HepG2 (cell line): Measurements from ENCODE around the gene AJM1. TPM values are rescaled to one million over a fixed set of nuclear protein-coding genes. Genes with fewer than 3 reads are reported as not detected.

Experiments
- GPN1 ChIP-seq: sonication (generic); formaldehyde crosslinking; IDR thresholded peaks from 2 replicates; pipeline ENCODE4 v1.5.1; 2020; ENCODE audit warnings: missing genetic modification reagents, borderline replicate concordance
- HNRNPLL ChIP-seq: fragments of 200-400 bp; formaldehyde crosslinking; IDR thresholded peaks from 2 replicates; pipeline ENCODE4 v1.6.1; 2017; ENCODE audit warnings: mild to moderate bottlenecking, low read depth, low read length; ENCODE audit not compliant: poor library complexity, severe bottlenecking
- KLF12 ChIP-seq: sonication (generic); formaldehyde crosslinking; IDR thresholded peaks from 2 replicates; pipeline ENCODE4 v1.4.0; 2020; ENCODE audit warnings: missing genetic modification reagents, borderline replicate concordance
- KMT2B ChIP-seq: IDR thresholded peaks from 2 replicates; pipeline ENCODE4 v1.6.1; 2016; ENCODE audit warnings: missing genetic modification reagents, missing compliant biosample characterization
- MED1 ChIP-seq: sonication (generic); formaldehyde crosslinking; IDR thresholded peaks from 2 replicates; pipeline ENCODE4 v1.4.0; 2020; ENCODE audit warnings: missing genetic modification reagents
- MEIS2 ChIP-seq: sonication (generic); formaldehyde crosslinking; IDR thresholded peaks from 2 replicates; pipeline ENCODE4 v1.9.0; 2021; ENCODE audit warnings: mild to moderate bottlenecking, missing genetic modification reagents
- PLRG1 ChIP-seq: fragments of 450-650 bp; conservative IDR thresholded peaks from 2 replicates; pipeline ENCODE4 v1.6.1; 2016
- THAP11 ChIP-seq: IDR thresholded peaks from 2 replicates; pipeline ENCODE4 v1.6.1; 2016; ENCODE audit warnings: missing biosample characterization, missing genetic modification reagents
- TOPORS ChIP-seq: sonication (generic); formaldehyde crosslinking; IDR thresholded peaks from 2 replicates; pipeline ENCODE4 v1.8.0; 2023; ENCODE audit warnings: mild to moderate bottlenecking, missing genetic modification reagents
- ZBTB43 ChIP-seq: sonication (generic); formaldehyde crosslinking; conservative IDR thresholded peaks from 2 replicates; pipeline ENCODE4 v1.4.0; 2020; ENCODE audit warnings: missing genetic modification reagents
- ZNF639 ChIP-seq: conservative IDR thresholded peaks from 2 replicates; pipeline ENCODE4 v1.6.1; 2018; ENCODE audit warnings: missing genetic modification reagents
- ZNF878 ChIP-seq: sonication (generic); formaldehyde crosslinking; IDR thresholded peaks from 2 replicates; pipeline ENCODE4 v1.8.1; 2023; ENCODE audit warnings: mild to moderate bottlenecking, missing genetic modification reagents, moderate library complexity
- ZSCAN29 ChIP-seq: sonication (generic); formaldehyde crosslinking; conservative IDR thresholded peaks from 2 replicates; pipeline ENCODE4 v1.4.0; 2020; ENCODE audit warnings: mild to moderate bottlenecking, missing genetic modification reagents
- polyA plus RNA-seq, 8 experiments: library from polyadenylated mRNA; depleted of rRNA in 3 of 8; stranded (reverse) in 7 of 8; unstranded in 1 of 8; fragments of >200 nt; fragmentation: Illumina TruSeq in 4 of 8; extraction: Trizol in 4 of 8; gene quantifications; 2 replicates each; pipeline versions ENCODE4 v1.2.1 to v1.2.3, GENCODE V29; 2011 to 2016; ENCODE audit warnings: low read depth in 4 of 8, missing spikeins in 1 of 8, mixed read lengths in 1 of 8; ENCODE audit not compliant: insufficient read depth in 1 of 8
- total RNA-seq, 5 experiments: library from RNA; depleted of rRNA; stranded (reverse); fragments of >200 nt; fragmentation: Illumina TruSeq; extraction: Trizol; gene quantifications; 2 replicates each; pipeline ENCODE4 v1.2.3, GENCODE V29; 2016; ENCODE audit warnings: low read depth in 1 of 5
- TF ChIP-seq, protein P1 (sequence below): sonication (generic); formaldehyde crosslinking; IDR thresholded peaks from 2 replicates; pipeline ENCODE4 v1.4.0; 2020; ENCODE audit warnings: missing genetic modification reagents
- TF ChIP-seq, protein P2 (sequence below): sonication (generic); formaldehyde crosslinking; IDR thresholded peaks from 2 replicates; pipeline ENCODE4 v1.5.1; 2020; ENCODE audit warnings: mild to moderate bottlenecking, missing genetic modification reagents, borderline replicate concordance
- TF ChIP-seq, protein P3 (sequence below): IDR thresholded peaks from 2 replicates; pipeline ENCODE4 v1.6.1; 2016; ENCODE audit warnings: control low read depth

The AJM1 gene
- total and polyA plus RNA-seq, 2 of the 13 experiments (the other 11 are each of a cell fraction or from before 2014, with no cell fraction given), result 1.1 to 1.2 TPM

DNA sequence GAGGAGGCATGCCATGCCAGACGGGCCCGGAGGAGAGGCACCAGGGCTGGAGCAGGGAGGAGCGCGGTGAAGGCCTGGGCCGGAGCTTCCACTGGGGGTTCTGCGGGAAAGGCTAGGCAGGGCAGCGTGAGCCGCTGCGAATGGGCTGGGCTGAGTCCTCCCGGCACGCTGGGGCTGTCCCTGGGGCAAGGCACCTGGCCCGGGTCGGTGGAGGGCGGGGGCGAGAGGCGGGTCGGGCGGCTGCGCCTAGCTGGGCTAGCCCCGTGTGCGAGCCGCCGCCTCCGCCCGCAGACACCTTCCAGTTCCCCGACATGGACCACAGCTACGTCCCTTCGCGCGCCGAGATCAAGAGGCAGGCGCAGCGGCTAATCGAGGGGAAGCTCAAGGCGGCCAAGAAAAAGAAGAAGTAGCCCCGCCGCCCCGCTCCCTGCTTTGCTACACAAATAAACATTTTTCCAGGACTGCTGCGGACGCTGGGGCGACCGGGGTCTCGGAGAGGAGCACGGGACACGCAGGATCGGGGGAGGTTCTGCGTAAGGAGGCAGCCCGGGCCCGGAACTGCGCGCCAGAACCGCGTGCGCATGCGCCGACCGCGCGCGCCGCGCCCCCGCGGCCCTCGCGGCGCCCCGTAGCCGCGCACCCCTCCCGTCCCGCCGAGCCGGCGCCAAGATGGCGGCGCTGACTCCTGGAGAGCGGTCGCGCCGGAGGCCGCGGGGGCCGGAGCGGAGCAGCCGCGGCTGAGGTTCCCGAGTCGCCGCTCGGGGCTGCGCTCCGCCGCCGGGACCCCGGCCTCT lies 34.8 kb upstream of the AJM1 start, which contains the start of gene RABL6 (continued):
- TF ChIP-seq KMT2B (CRISPR knock-in tag), result 0 out of 2 replicates have a peak, but pooled peaks have one; percentile 44
- TF ChIP-seq, protein P1, sequence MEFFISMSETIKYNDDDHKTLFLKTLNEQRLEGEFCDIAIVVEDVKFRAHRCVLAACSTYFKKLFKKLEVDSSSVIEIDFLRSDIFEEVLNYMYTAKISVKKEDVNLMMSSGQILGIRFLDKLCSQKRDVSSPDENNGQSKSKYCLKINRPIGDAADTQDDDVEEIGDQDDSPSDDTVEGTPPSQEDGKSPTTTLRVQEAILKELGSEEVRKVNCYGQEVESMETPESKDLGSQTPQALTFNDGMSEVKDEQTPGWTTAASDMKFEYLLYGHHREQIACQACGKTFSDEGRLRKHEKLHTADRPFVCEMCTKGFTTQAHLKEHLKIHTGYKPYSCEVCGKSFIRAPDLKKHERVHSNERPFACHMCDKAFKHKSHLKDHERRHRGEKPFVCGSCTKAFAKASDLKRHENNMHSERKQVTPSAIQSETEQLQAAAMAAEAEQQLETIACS (CRISPR knock-in tag), result peak; percentile 42
- TF ChIP-seq ZSCAN29 (CRISPR knock-in tag), result no peak
- peak; percentile 50; the same call in 1 of the 2 replicates for TF ChIP-seq ZNF639 (CRISPR knock-in tag)
- no peak for TF ChIP-seq MEIS2 (CRISPR knock-in tag)
- TF ChIP-seq PLRG1, result no peak
- 0 out of 2 replicates have a peak, but pooled peaks have one; percentile 32 for TF ChIP-seq GPN1
- 0 out of 2 replicates have a peak, but pooled peaks have one; percentile 13 for TF ChIP-seq THAP11 (CRISPR knock-in tag)
- TF ChIP-seq KLF12 (CRISPR knock-in tag), result peak; percentile 67
- TF ChIP-seq MED1, result peak; percentile 66
- TF ChIP-seq, protein P2, sequence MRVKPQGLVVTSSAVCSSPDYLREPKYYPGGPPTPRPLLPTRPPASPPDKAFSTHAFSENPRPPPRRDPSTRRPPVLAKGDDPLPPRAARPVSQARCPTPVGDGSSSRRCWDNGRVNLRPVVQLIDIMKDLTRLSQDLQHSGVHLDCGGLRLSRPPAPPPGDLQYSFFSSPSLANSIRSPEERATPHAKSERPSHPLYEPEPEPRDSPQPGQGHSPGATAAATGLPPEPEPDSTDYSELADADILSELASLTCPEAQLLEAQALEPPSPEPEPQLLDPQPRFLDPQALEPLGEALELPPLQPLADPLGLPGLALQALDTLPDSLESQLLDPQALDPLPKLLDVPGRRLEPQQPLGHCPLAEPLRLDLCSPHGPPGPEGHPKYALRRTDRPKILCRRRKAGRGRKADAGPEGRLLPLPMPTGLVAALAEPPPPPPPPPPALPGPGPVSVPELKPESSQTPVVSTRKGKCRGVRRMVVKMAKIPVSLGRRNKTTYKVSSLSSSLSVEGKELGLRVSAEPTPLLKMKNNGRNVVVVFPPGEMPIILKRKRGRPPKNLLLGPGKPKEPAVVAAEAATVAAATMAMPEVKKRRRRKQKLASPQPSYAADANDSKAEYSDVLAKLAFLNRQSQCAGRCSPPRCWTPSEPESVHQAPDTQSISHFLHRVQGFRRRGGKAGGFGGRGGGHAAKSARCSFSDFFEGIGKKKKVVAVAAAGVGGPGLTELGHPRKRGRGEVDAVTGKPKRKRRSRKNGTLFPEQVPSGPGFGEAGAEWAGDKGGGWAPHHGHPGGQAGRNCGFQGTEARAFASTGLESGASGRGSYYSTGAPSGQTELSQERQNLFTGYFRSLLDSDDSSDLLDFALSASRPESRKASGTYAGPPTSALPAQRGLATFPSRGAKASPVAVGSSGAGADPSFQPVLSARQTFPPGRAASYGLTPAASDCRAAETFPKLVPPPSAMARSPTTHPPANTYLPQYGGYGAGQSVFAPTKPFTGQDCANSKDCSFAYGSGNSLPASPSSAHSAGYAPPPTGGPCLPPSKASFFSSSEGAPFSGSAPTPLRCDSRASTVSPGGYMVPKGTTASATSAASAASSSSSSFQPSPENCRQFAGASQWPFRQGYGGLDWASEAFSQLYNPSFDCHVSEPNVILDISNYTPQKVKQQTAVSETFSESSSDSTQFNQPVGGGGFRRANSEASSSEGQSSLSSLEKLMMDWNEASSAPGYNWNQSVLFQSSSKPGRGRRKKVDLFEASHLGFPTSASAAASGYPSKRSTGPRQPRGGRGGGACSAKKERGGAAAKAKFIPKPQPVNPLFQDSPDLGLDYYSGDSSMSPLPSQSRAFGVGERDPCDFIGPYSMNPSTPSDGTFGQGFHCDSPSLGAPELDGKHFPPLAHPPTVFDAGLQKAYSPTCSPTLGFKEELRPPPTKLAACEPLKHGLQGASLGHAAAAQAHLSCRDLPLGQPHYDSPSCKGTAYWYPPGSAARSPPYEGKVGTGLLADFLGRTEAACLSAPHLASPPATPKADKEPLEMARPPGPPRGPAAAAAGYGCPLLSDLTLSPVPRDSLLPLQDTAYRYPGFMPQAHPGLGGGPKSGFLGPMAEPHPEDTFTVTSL (CRISPR knock-in tag), result peak; percentile 37; the same call in 1 of the 2 replicates
- TF ChIP-seq TOPORS (CRISPR knock-in tag), result no peak; the same call in 1 of the 2 replicates
- TF ChIP-seq ZBTB43 (CRISPR knock-in tag), result peak; percentile 38; the same call in 1 of the 2 replicates
- TF ChIP-seq, protein P3, sequence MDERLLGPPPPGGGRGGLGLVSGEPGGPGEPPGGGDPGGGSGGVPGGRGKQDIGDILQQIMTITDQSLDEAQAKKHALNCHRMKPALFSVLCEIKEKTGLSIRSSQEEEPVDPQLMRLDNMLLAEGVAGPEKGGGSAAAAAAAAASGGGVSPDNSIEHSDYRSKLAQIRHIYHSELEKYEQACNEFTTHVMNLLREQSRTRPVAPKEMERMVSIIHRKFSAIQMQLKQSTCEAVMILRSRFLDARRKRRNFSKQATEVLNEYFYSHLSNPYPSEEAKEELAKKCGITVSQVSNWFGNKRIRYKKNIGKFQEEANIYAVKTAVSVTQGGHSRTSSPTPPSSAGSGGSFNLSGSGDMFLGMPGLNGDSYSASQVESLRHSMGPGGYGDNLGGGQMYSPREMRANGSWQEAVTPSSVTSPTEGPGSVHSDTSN (CRISPR knock-in tag), result no peak
- TF ChIP-seq HNRNPLL, result peak; percentile 83
- TF ChIP-seq ZNF878, result 0 out of 2 replicates have a peak, but pooled peaks have one; percentile 33
